GM18505 (cell line): ENCODE measurements around the gene DNAJB1.

Experiments
- ATAC-seq: cut with Tn5 transposase; IDR thresholded peaks from one replicate; pipeline ENCODE4 v1.9.1; 2021; ENCODE audit not compliant: unreplicated experiment
- POLR2A ChIP-seq: IDR thresholded peaks from 4 replicates; pipeline ENCODE4 v1.6.1; 2011; ENCODE audit warnings: borderline replicate concordance; ENCODE audit not compliant: insufficient read depth, insufficient read length; ENCODE audit errors: extremely low read depth

Gene DNAJB1

DNA sequence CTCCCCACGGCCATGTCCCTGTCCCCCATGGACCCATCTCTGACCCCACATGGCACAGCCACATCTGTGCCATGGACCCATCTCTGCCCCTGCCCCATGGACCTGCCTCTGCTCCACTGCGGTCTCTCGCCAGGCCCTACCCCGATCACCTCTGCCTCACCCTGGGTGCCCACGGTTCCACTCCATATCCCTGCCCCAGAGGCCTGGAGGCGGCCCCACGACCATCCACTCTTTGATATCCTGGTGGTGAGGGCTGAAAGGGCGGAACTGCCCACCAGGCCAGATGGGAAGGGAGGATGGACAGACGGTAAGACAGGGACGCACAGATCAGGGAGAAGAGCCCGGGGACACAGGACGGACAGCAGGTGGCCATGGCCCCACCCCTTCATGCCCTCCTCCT lies 43.4 kb downstream of the DNAJB1 start:
- ATAC-seq: no peak
- TF ChIP-seq POLR2A: no peak

DNA sequence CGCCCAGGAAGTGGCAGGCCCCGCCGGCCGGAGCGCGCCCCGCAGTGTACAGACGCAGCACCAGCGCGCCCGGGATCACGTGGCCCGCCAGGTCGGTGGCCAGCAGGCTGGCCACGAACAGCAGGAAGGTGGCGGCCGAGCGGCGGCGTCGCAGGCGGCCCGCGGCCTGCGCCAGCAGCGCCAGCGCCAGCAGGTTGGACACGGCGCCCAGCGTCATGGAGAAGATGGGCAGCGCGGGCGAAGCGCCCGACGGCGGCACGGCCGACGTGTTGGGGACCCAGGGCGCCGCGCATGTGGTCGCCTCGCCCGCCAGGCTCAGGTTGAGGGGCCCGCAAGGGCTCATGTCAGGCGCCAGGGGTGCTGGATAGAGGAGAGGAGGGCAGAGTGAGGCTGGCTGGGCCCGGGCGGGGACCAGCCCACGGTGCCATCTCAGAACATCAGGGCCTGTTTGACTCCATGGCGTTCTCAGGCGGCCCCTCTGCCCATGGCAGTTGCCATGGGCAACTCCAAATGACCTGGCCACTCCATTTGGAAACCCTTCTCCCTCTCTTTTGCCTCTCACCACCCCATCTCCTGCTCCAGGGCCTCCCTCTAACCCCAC lies 44.1 kb downstream of the DNAJB1 start:
- ATAC-seq: no peak
- no peak for TF ChIP-seq POLR2A

DNA sequence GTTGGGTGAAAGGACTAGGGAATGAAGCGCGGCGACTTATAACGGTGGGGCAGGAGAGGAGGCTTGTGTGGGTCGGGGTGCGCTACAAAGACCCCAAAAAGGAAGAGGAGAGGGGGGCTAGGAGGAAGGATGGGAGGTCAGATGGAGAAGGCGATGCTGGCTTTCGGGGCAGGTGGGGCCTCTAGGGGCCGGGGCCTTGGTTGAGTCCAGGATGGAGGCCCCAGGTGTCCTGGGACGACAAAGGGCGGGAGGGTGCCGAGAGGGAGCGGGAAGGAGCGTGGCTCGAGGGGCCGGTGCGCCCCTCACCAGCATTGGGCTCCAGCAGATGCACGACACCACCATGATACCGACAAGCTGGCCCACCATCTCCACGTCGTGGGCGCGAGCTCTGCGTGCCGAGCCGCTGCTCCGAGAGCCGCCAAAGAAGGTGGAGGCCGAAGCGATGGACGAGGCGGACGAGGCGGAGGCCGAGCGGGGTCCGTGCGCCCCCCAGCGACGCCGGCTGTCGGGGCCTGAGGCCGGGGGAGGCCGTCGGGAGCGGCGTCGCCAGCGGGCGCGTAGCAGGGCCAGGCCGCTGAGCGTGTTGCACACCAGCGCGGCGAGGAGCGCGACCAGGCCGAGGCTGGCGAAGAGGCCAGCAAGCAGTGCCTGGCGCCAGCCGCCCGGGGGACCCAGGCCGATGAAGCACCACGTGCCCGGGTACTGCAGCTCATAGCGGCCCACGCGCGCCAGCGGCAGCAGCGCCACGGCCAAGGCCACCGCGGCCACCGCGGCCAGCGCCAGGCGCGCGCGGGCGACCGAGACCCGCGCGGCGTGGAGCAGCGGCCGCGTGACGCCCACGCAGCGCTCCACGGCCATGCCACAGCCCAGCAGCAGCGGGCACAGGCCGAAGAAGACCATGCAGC lies 44.9 kb downstream of the DNAJB1 start:
- TF ChIP-seq POLR2A: no peak
- no peak for ATAC-seq

DNA sequence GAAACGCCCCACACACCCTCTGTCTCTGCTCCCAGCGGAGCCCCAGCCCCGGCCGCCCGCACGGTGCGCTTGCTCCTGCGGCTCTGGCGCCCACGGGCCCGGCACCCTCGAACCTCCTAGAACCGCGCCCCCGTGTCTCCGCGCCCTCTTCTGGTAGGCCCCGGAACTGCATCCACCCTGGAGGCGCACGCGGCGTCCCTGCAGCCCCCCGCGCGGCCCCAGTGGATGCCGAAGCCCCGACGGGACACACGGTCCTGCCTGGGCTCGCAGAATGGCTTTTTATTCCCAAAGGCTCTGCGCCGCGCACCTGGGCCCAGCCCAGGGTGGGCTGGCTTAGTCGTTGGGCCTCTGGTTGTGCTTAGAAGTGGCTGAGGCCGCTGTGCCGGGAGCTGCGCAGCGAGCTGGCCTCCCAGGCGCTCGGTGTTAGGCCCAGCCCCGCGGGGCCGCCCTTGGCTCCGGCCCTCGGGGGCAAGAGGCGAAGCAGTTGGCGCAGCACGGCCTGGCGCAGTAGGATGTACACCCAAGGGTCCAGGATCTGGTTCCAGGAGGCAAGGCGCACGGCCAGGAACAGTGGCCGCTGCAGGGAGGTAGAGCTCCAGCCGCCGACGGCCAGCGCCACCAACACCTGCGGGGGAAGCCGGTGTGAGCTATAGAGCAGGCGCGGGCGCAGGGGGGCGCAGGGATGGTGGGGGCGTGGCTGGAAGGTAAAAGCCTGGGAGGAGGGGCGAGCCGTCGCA lies 45.8 kb downstream of the DNAJB1 start:
- no peak for ATAC-seq
- no peak for TF ChIP-seq POLR2A

DNA sequence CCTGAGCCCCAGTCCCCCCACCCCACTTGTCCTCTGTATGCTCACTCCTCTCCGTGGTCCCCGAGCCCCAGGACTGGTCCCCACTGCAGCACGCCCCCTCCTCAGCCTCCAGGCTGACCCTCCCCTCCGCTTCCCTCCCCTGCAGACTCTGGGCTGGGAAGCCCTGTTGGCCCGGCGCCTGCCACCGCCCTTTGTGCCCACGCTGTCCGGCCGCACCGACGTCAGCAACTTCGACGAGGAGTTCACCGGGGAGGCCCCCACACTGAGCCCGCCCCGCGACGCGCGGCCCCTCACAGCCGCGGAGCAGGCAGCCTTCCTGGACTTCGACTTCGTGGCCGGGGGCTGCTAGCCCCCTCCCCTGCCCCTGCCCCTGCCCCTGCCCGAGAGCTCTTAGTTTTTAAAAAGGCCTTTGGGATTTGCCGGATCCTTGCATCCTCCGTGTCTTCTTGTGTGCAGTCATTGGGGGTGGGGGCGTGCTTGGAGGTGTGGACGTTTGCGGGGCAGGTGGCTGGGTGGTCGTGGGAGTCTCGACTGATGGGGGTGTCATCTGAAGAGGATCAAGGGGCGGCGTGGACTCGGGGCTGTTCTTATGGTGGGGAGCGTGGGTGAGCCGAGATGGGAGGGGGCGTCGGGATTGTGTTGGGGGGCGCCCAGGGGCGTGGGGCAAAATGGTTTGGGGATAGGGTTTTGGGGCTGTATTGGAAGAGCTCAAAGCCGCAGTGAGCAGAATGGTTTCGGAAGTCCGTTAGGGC lies 46.6 kb downstream of the DNAJB1 start:
- no peak for TF ChIP-seq POLR2A
- no peak for ATAC-seq

DNA sequence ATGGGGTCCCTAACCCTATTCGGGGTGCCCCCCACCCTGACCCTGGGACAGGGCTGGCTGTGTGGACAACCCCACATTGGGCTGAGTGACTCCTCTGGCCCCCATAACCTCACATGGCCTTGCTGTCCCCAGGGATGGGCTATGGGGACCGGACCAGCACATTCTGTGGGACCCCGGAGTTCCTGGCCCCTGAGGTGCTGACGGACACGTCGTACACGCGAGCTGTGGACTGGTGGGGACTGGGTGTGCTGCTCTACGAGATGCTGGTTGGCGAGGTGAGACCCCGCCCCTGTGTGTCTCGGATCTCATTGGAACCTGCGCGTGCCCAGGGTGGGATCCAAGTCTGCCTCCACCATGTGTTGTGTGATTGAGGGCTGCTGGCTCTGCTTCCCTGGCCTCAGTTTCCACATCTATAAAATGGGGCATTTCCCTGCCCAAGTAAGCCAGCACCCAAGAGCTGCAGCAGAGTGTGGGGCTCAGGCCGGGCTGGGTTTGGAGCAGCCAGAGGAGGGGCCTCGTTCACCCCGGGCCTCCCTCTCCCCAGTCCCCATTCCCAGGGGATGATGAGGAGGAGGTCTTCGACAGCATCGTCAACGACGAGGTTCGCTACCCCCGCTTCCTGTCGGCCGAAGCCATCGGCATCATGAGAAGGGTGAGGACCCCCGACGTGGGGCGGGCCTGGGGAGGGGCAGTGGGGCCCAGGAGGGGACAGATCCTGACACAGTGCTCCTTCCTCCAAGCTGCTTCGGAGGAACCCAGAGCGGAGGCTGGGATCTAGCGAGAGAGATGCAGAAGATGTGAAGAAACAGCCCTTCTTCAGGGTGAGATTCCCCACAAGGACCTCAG lies 47.9 kb downstream of the DNAJB1 start:
- no peak for TF ChIP-seq POLR2A
- no peak for ATAC-seq

DNA sequence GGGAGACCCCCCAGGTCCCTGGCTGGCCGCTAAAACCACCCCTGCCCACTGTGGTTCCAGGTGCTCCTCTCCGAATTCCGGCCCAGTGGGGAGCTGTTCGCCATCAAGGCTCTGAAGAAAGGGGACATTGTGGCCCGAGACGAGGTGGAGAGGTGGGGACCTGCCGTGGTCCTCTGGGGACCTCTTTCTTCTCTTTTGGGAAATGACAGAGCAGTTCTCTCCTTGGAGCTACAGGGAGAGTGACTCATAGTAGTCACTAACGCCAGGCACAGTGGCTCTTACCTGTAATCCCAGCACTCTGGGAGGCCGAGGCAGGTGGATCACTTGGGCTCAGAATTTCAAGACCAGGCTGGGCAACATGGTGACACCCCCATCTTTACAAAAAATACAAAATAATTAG lies 50.4 kb downstream of the DNAJB1 start:
- no peak for ATAC-seq
- no peak for TF ChIP-seq POLR2A

DNA sequence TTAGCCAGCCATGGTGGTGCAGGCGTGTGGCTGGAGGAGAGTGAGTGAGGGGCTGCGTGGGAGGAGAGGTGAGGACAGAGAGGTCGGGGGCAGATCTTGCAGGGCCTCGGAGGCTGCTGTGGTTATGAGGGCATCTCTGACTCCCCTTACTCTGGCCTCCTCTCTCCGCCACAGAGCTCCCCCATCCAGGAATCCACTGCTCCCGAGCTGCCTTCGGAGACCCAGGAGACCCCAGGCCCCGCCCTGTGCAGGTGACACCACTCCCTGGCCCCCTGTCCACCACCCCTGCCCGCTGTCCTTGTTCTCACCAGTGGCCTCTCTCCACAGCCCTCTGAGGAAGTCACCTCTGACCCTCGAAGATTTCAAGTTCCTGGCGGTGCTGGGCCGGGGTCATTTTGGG lies 50.8 kb downstream of the DNAJB1 start:
- no peak for ATAC-seq
- no peak for TF ChIP-seq POLR2A
